GM13977 (cell line): ENCODE results near the gene PRM3.
"Not testable (repeated sequence)": the region's sequence is repeated elsewhere in the genome, so short reads cannot be mapped to it uniquely, and the experiment has no call there.

Experiments
- DNase-seq: peaks from one replicate; pipeline ENCODE4 v3.0.0; 2012; ENCODE audit warnings: low spot score
- in situ Hi-C: fragments of 300-500 bp; cut with MboI; formaldehyde crosslinking; loops from one replicate; pipeline ENCODE4 v1.12.0; 2022; ENCODE audit warnings: low sequenced_read_pairs, low pct_unique_long_range_greater_than_20kb, mixed read lengths, inconsistent platforms; ENCODE audit not compliant: unreplicated experiment
- TF ChIP-seq, protein P1 (sequence below): IDR thresholded peaks from 2 replicates; pipeline ENCODE4 v1.5.1; 2012; ENCODE audit warnings: mild to moderate bottlenecking, control low read depth; ENCODE audit not compliant: insufficient read depth; ENCODE audit errors: extremely low read depth, missing control alignments

Gene PRM3

DNA sequence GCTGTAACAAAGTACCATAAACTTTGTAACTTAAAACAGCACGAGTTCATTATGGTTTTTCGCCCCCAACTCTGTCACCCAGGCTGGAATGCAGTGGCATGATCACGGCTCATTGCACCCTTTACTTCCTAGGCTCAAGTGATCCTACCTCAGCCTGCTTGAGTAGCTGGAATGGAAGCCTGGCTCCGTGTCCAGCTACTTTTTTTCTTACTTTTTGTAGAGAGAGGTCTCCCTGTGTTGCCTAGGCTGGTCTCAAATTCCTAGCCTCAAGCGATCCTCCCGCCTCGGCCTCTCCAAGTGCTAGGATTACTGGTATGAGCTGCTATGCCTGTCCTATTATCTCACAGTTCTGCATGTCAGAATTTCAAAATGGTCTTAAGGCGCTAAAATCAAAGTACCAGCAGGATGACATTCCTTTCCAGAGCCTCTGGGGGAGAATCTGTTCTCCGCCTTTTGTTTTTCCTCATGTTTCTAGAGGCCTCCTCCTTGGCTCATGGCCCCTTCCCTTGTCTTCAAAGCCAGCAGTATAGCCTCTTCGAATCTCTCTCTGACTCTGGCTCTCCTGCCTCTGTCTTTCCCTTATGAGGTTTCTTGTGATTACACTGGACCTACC, 17.8 kb upstream of the PRM3 start:
- in situ Hi-C loops, result no loop called here
- TF ChIP-seq, protein P1, sequence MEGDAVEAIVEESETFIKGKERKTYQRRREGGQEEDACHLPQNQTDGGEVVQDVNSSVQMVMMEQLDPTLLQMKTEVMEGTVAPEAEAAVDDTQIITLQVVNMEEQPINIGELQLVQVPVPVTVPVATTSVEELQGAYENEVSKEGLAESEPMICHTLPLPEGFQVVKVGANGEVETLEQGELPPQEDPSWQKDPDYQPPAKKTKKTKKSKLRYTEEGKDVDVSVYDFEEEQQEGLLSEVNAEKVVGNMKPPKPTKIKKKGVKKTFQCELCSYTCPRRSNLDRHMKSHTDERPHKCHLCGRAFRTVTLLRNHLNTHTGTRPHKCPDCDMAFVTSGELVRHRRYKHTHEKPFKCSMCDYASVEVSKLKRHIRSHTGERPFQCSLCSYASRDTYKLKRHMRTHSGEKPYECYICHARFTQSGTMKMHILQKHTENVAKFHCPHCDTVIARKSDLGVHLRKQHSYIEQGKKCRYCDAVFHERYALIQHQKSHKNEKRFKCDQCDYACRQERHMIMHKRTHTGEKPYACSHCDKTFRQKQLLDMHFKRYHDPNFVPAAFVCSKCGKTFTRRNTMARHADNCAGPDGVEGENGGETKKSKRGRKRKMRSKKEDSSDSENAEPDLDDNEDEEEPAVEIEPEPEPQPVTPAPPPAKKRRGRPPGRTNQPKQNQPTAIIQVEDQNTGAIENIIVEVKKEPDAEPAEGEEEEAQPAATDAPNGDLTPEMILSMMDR, result no peak
- no peak for DNase-seq

DNA sequence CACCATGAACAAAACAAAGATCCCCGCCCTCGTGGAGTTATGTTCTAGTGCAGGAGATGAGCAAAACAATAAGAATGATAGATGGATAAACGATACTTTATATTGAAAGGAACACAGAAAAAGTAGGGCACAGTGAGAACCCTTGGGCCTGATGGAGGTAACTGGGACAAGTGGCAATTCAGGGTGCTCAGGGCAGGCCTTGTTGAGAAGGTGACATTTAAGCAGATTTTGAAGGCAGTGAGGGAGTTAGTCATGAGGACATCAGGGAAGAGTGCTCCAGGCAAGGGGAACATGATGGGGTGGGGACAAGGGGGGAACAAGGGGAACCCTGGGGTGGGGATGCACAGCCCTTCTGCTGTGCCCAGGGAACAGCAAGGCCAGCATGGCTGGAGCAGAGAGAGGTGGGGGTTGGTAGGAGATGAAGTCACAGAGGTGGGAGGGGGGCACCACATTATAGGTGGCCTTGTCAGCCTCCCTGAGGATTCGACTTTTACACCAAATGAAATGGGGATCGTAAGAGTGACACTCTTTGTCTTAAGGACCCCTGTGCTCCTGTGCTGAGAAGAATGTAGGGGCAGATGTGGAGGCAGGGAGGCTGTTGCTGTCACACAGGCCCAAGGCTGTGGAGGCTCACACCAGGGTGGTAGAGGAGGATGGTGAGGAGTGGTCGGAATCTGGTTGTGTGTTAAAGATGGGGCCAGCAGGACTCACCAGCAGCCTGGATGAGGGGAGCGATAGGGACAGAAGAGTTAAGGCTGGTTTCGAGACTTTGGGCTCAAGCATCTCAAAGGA, 16.9 kb upstream of the PRM3 start:
- TF ChIP-seq, protein P1, result no peak
- DNase-seq, result no peak
- in situ Hi-C loops, result no loop called here

DNA sequence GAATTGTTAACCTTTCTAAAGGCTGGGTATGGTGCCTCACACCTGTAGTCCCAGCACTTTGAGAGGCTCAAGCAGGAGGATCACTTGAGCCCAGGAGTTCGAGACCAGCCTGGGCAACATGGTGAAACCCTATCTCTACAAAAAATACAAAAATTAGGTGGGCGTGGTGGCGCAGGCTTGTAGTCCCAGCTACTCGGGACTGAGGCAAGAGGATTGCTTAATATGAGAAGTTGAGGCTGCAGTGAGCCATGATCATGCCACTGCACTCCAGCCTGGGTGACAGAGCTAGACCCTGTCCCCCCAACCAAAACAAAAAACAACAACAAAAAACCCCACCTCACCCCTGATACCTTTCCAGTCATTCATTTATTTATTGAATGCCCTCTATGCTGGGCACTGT, 16.3 kb upstream of the PRM3 start:
- DNase-seq, in situ Hi-C loops: not testable (repeated sequence)

DNA sequence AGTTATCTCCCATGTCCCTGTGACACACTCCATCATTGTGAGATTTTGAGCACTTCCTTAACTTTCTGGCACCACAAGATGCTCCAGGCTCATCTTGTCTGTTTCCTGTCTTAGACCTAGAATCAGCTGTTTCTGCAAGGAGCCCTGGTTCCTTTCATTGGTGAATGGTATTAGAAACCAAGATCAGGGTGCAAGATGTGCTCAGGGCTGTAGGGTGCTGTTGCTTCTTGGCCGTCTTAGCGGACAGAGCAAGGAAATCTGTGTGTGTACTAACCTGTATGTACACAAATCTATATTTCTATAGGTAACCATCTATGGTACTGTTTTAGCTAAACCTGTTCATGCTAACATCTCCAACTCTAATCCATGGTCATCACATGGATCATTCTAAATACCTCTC, 15.8 kb upstream of the PRM3 start:
- TF ChIP-seq, protein P1, result no peak
- in situ Hi-C loops, result no loop called here

DNA sequence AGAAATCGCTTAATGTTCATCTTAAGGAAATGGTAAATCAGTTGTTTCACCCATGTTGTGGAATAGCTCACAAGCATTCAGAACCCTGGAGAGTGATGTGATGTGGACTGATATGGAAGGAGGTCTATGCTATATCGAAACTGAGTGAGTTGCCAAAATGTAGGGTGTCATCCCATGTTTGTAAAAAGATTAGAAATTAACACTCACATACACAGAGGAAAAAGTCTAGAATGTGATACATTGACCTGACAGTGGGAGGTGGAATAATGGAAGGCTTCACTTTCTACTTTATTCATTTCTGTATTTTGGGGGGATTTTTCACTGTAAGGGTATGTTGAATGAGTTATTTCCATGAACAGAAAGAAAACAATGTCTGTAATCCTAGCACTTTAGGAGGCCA, 12.4 kb upstream of the PRM3 start:
- in situ Hi-C loops, result no loop called here

More for the DNA sequence above, 15.8 kb upstream of the PRM3 start:
- no peak for DNase-seq

DNA sequence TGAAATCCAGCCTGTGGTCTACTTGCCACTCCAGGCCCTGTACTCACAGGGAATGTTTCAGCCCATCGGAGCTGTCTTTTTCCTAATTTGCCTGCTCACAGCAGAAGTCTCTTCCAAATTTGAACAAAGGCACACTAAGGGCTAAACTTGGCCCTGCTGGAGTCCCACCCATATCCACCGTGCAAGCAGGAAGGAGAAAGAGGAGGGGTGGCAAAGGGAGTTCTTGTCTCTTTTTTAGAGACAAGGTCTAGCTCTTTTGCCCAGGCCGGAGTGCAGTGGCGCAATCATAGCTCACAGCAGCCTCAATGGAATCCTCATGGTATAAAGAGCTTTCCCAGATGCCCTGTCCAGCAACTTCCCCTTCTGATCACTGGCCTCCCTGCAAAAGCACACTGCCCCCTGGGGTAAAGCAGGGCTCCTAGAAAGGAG, 10.4 kb upstream of the PRM3 start:
- in situ Hi-C loops, result no loop called here
- DNase-seq, result no peak
- TF ChIP-seq, protein P1, result no peak

More for the DNA sequence above, 12.4 kb upstream of the PRM3 start:
- TF ChIP-seq, protein P1, result no peak
- no peak for DNase-seq
